ENCODE data around the gene S100A14. TPM values are rescaled to one million over a fixed set of nuclear protein-coding genes. Genes with fewer than 3 reads are reported as not detected.
A peak's percentile ranks its signal among the peaks of the same experiment; 100 is the strongest.

Gene S100A14
- total and polyA plus RNA-seq, 9 of the 15 experiments (the other 6 are each of a cell fraction or from before 2014, with no cell fraction given), result 0.10 to 0.64 (median 0.24) TPM; not detected in 3

GRCh38 chr1:153608089-153608682, 7.9 kb downstream of the S100A14 start:
- Histone ChIP-seq H3K4me1 (replicated peaks in 1 of 2; ENCODE audit: control insufficient read depth in 2 of 2, insufficient read depth in 2 of 2, low read length in 2 of 2) (peaks cover 30 to 47% of the 10 kb centered on the region in 2 experiments), H3K9me3 (replicated peaks; ENCODE audit: control insufficient read depth, insufficient read depth, low read depth, low read length) (no peaks in the 10 kb centered on the region), H3K27ac (ENCODE audit: extremely low read depth, low read depth, low read length) (no peak overlapping the region), H3K36me3 (ENCODE audit: control insufficient read depth, insufficient read depth, low read length) (no peaks in the 10 kb centered on the region), H3K27me3 (ENCODE audit: control insufficient read depth in 2 of 2, insufficient read depth in 2 of 2, low read length in 2 of 2) (no peaks in the 10 kb centered on the region), H2AFZ (ENCODE audit: low read depth, low read length) (0 out of 2 replicates have a peak overlapping the region, but pooled peaks have one; percentile 17), H4K20me1 (replicated peaks; ENCODE audit: control insufficient read depth, insufficient read depth, low read length) (no peaks in the 10 kb centered on the region), H3K9me1 (ENCODE audit: control insufficient read depth, insufficient read depth, low read length) (peaks cover 6% of the 10 kb centered on the region), H3K79me2 (ENCODE audit: control insufficient read depth, insufficient read depth, low read length) (no peaks in the 10 kb centered on the region), H3K9ac (ENCODE audit: insufficient read depth in 1 of 2, low read depth in 2 of 2, low read length in 2 of 2) (peak overlapping the region in 1 of 2 experiments; percentile 79; a peak in 2 of 4 replicates), H3K4me3 (no peak overlapping the region), H3K4me2 (ENCODE audit: insufficient read depth, low read length) (no peak overlapping the region)
- in situ Hi-C loops (cut with MboI) (no loop called here), intact Hi-C loops (cut with micrococcal nuclease) (no loop called here)
- POLR2A ChIA-PET, result interaction anchor here (0.5 to 4.1 kb wide), 7 partner anchors 9 to 541 kb away, joined by 3 to 23 read pairs (median 3); partner anchors contain the start of genes CHTOP, S100A1 and S100A13
- DNase-seq (ENCODE audit: extremely low read depth in 1 of 4, low spot score in 3 of 4) (no peak), FAIRE-seq (peak; percentile 19), ATAC-seq (peak; percentile 22; the same call in 2 of the 3 replicates)
- BruUV-seq (replicated peaks), result no TSS peak
- peak in 1 of 2 experiments; percentile 1; a peak in 1 of 4 replicates for TF ChIP-seq ZNF639 (CRISPR knock-in tag; conservative IDR thresholded peaks at IDR 0.05 in 1 of 2, IDR thresholded peaks at IDR 0.05 in 1 of 2)
- no peak for TF ChIP-seq EP300 (IDR thresholded peaks at IDR 0.05; ENCODE audit: low read length)
- 0 out of 2 replicates have a peak, but pooled peaks have one; percentile 45 for TF ChIP-seq SPI1 (IDR thresholded peaks at IDR 0.05; ENCODE audit: borderline replicate concordance, low read depth, low read length)
- CTCF ChIA-PET (ENCODE audit: low intra/inter-chr PET ratio), result no interaction called here
- 62% methylated on average over 7 of the region's 7 CpGs for WGBS (ENCODE audit: insufficient coverage, low coverage, missing lambda C conversion rate)

Data from K562 (cell line).